ENCODE results near the gene OPA3. TPM values are rescaled to one million over a fixed set of nuclear protein-coding genes. Genes with fewer than 3 reads are reported as not detected.
"Not testable (repeated sequence)": the region's sequence is repeated elsewhere in the genome, so short reads cannot be mapped to it uniquely, and the experiment has no call there.

OPA3 gene
- total RNA-seq: 10 to 100 TPM; 20.7 to 27.6 (median 24.1) TPM
- 17.5 TPM for polyA plus RNA-seq
- long read RNA-seq, donor 1, full-length matches to known transcripts: 18 of 46 reads
- long read RNA-seq, donor 1, partial matches to known transcripts: 3 of 46 reads
- long read RNA-seq, donor 1, other reads (novel, unspliced or antisense): 25 of 46 reads
- long read RNA-seq, donor 2, partial matches to known transcripts: 0 of 4 reads
- long read RNA-seq, donor 2, other reads (novel, unspliced or antisense): 4 of 4 reads
- long read RNA-seq, donor 3, full-length matches to known transcripts: 67 of 99 reads
- long read RNA-seq, donor 3, partial matches to known transcripts: 0 of 99 reads
- long read RNA-seq, donor 3, other reads (novel, unspliced or antisense): 32 of 99 reads
- long read RNA-seq, donor 4, full-length matches to known transcripts: 5 of 6 reads
- long read RNA-seq, donor 4, partial matches to known transcripts: 0 of 6 reads
- long read RNA-seq, donor 4, other reads (novel, unspliced or antisense): 1 of 6 reads

GRCh38 chr19:45584332-45585157 is at the start of gene OPA3:
OPA3 (minus strand) TSS chr19:45584802; CDS start chr19:45584764, 38 bp downstream.
- intact Hi-C loops (cut with DNase I): loop anchor here in 1 of 4 donors (10.0 kb wide), 1 partner anchor 60 kb away; no protein-coding TSS in a partner anchor
- peak; percentile 100 for DNase-seq
- no peaks in the 10 kb centered on the region for H3K9me3 ChIP-seq (ENCODE audit: control insufficient read depth, low read length)
- ATAC-seq: peak; percentile 97 to 98
- no peaks in the 10 kb centered on the region for H3K27me3 ChIP-seq (ENCODE audit: control insufficient read depth, insufficient read depth)
- H3K4me1 ChIP-seq (ENCODE audit: control insufficient read depth, insufficient read depth, low read length): no peaks in the 10 kb centered on the region
- peak within 1 kb of the TSS; percentile 98 for H3K27ac ChIP-seq (ENCODE audit: low read length)
- under 1% methylated on average over 63 of the region's 63 CpGs for WGBS
- peak within 1 kb of the TSS; percentile 64 for H3K4me3 ChIP-seq (ENCODE audit: low read length)

DNA sequence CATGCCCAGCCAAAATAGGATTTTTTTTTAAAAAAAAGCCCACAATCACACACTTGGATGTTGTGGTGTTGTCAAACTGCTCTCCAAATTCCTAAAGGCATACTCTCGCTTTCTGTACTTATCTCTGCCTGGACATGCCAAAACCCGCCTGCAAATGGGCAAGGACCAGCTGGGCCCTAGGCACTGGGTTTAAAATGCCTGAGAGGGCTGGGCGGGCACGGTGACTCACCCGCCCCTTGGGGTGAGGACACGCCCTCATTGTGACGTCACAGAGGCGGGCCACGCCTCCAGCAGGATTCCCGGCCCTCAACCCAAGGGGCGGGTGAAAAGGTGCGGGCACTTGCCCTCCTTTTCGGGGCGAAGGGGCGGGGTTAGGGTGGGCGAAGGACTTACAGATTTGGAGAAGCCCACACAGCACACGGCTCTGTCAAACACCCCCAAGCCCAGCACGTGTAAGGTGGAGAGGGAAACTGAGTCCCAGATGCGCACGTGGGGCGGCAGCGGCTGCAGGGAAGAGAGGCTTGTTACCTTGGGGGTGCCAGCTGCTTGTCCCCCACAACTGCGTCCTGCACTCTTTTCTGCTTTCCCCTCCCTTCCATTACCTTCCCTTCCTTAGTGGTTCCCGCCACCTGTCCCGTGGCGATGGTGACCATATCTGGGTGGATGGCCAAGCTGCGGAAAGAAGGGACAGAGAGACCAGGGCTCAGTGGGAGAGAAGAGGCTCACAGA is 48.0 kb upstream of the OPA3 start:
- peak; percentile 90 to 95 for ATAC-seq
- no peak overlapping the region for H3K4me3 ChIP-seq (ENCODE audit: low read length)
- intact Hi-C loops (cut with DNase I): no loop called here

DNA sequence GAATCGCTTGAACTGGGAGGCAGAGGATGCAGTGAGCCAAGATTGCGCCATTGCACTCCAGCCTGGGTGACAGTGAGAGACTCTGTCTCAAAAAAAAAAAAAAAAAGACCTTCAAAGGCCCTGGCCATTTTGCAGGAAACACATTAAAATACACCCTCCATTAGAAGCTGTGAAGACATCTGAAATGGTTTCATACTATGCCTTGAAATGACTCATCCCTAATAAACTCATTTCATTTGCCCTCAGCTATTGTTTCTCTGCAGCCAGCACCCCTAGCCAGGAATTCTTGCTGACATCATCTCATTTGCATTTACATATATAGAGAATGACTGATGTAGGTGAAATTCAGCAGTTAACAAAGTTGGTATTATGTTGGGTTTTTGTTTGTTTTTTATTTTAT is 45.9 kb upstream of the OPA3 start:
- ATAC-seq (no peak), DNase-seq (no peak)
- H3K4me3 ChIP-seq (ENCODE audit: low read length): no peak overlapping the region
- no peaks in the 10 kb centered on the region for H3K4me1 ChIP-seq (ENCODE audit: control insufficient read depth, insufficient read depth, low read length)
- H3K9me3 ChIP-seq (ENCODE audit: control insufficient read depth, low read length): no peaks in the 10 kb centered on the region
- 95% methylated on average over 2 of the region's 2 CpGs for WGBS
- intact Hi-C loops (cut with DNase I): no loop called here
- no peaks in the 10 kb centered on the region for H3K27me3 ChIP-seq (ENCODE audit: control insufficient read depth, insufficient read depth)
- H3K27ac ChIP-seq (ENCODE audit: low read length): no peak overlapping the region

More for the DNA sequence above, 48.0 kb upstream of the OPA3 start:
- no peaks in the 10 kb centered on the region for H3K27me3 ChIP-seq (ENCODE audit: control insufficient read depth, insufficient read depth)
- H3K4me1 ChIP-seq (ENCODE audit: control insufficient read depth, insufficient read depth, low read length): no peaks in the 10 kb centered on the region
- peak; percentile 81 to 90 (median 84) for DNase-seq
- 46% methylated on average over 27 of the region's 27 CpGs for WGBS
- H3K27ac ChIP-seq (ENCODE audit: low read length): no peak overlapping the region
- H3K9me3 ChIP-seq (ENCODE audit: control insufficient read depth, low read length): no peaks in the 10 kb centered on the region

DNA sequence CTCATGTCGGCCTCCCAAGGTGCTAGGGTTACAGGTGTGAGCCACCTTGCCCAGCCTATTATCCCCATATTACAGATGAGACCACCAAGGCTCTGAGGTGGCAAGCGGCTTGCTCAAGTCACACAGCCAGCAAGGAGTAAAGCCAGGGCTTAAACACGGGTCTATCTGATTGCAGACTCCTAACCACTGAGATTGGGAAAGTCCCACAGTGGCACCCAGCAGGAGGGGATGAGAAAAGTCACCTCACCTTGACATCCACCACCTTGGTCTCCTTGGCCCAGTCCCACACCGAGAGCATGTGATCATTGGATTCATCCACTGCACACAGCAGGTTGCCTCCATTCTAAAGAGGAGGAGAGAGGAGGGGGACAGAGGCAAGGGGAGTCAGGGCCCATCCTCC is 45.1 kb upstream of the OPA3 start:
- no peak overlapping the region for H3K4me3 ChIP-seq (ENCODE audit: low read length)
- ATAC-seq: no peak
- WGBS: 89% methylated on average over 4 of the region's 4 CpGs
- no peaks in the 10 kb centered on the region for H3K9me3 ChIP-seq (ENCODE audit: control insufficient read depth, low read length)
- intact Hi-C loops (cut with DNase I): no loop called here
- no peaks in the 10 kb centered on the region for H3K27me3 ChIP-seq (ENCODE audit: control insufficient read depth, insufficient read depth)
- H3K27ac ChIP-seq (ENCODE audit: low read length): no peak overlapping the region
- no peaks in the 10 kb centered on the region for H3K4me1 ChIP-seq (ENCODE audit: control insufficient read depth, insufficient read depth, low read length)
- no peak for DNase-seq

GRCh38 chr19:45628219-45628618 is 43.6 kb upstream of the OPA3 start:
- intact Hi-C loops (cut with DNase I); DNase-seq; H3K27me3 ChIP-seq (ENCODE audit: control insufficient read depth, insufficient read depth); H3K4me1 ChIP-seq (ENCODE audit: control insufficient read depth, insufficient read depth, low read length); H3K9me3 ChIP-seq (ENCODE audit: control insufficient read depth, low read length); H3K4me3 ChIP-seq (ENCODE audit: low read length); ATAC-seq; H3K27ac ChIP-seq (ENCODE audit: low read length): not testable (repeated sequence)
- WGBS: 98% methylated on average over 7 of the region's 7 CpGs

DNA sequence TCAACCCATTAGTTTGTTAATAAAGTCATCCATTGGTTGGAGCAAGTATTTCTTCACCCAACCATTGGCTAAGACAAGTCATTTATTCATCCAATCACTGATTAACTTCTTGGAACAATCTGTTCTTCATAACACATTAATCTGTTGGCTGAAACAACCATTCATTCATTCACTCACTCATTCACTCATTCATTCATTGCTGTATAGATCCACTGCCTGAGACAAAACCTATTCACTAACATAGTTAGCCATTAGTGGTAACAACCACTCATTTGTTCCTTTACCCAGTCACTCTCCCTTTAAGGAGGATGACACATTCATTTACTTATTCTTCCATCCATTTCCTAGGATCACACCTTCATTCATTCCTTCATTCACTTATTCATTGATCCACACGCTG is 39.4 kb upstream of the OPA3 start:
- Histone ChIP-seq H3K27ac (ENCODE audit: low read length) (no peak overlapping the region), H3K9me3 (ENCODE audit: control insufficient read depth, low read length) (no peaks in the 10 kb centered on the region), H3K4me1 (ENCODE audit: control insufficient read depth, insufficient read depth, low read length) (no peaks in the 10 kb centered on the region), H3K4me3 (ENCODE audit: low read length) (no peak overlapping the region), H3K27me3 (ENCODE audit: control insufficient read depth, insufficient read depth) (no peaks in the 10 kb centered on the region)
- WGBS: 94% methylated on average over 1 of the region's 1 CpG
- ATAC-seq (no peak), DNase-seq (no peak)
- intact Hi-C loops (cut with DNase I): no loop called here

- intact Hi-C loops (cut with DNase I): no loop called here
- DNase-seq (no peak), ATAC-seq (no peak)
- no peaks in the 10 kb centered on the region for H3K9me3 ChIP-seq (ENCODE audit: control insufficient read depth, low read length)
- H3K4me3 ChIP-seq (ENCODE audit: low read length): no peak overlapping the region
- no peaks in the 10 kb centered on the region for H3K27me3 ChIP-seq (ENCODE audit: control insufficient read depth, insufficient read depth)
- 88% methylated on average over 6 of the region's 6 CpGs for WGBS
- no peak overlapping the region for H3K27ac ChIP-seq (ENCODE audit: low read length)
- no peaks in the 10 kb centered on the region for H3K4me1 ChIP-seq (ENCODE audit: control insufficient read depth, insufficient read depth, low read length)
These were observed 37.4 kb upstream of the OPA3 start for GRCh38 chr19:45621976-45622503.

- Histone ChIP-seq H3K4me1 (ENCODE audit: control insufficient read depth, insufficient read depth, low read length) (no peaks in the 10 kb centered on the region), H3K27me3 (ENCODE audit: control insufficient read depth, insufficient read depth) (no peaks in the 10 kb centered on the region), H3K9me3 (ENCODE audit: control insufficient read depth, low read length) (no peaks in the 10 kb centered on the region), H3K4me3 (ENCODE audit: low read length) (no peak overlapping the region), H3K27ac (ENCODE audit: low read length) (no peak overlapping the region)
- intact Hi-C loops (cut with DNase I): no loop called here
- DNase-seq (no peak), ATAC-seq (peak in 1 of 2 donors; percentile 31)
- WGBS: 91% methylated on average over 17 of the region's 17 CpGs
These were observed 36.8 kb upstream of the OPA3 start for GRCh38 chr19:45621389-45621788.

DNA sequence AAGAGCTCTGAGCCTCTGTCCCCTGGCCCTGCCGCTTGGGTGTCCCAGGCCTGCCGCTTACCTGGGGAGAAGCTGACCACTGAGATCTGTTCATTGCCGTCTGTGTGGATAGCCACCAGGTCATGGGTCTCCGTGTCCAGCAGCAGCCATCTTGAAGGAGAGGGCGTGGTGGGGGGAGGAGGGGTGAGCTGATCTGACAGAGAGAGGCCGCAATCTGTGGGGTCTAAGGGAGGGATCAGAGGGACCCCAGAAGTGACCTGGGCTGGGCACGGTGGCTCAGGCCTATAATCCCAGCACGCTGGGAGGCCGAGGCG is 32.1 kb upstream of the OPA3 start:
- ATAC-seq: no peak
- 85% methylated on average over 10 of the region's 10 CpGs for WGBS
- no peaks in the 10 kb centered on the region for H3K9me3 ChIP-seq (ENCODE audit: control insufficient read depth, low read length)
- H3K4me1 ChIP-seq (ENCODE audit: control insufficient read depth, insufficient read depth, low read length): no peaks in the 10 kb centered on the region
- no peaks in the 10 kb centered on the region for H3K27me3 ChIP-seq (ENCODE audit: control insufficient read depth, insufficient read depth)
- no peak overlapping the region for H3K4me3 ChIP-seq (ENCODE audit: low read length)
- no peak for DNase-seq
- intact Hi-C loops (cut with DNase I): no loop called here
- H3K27ac ChIP-seq (ENCODE audit: low read length): no peak overlapping the region

DNA sequence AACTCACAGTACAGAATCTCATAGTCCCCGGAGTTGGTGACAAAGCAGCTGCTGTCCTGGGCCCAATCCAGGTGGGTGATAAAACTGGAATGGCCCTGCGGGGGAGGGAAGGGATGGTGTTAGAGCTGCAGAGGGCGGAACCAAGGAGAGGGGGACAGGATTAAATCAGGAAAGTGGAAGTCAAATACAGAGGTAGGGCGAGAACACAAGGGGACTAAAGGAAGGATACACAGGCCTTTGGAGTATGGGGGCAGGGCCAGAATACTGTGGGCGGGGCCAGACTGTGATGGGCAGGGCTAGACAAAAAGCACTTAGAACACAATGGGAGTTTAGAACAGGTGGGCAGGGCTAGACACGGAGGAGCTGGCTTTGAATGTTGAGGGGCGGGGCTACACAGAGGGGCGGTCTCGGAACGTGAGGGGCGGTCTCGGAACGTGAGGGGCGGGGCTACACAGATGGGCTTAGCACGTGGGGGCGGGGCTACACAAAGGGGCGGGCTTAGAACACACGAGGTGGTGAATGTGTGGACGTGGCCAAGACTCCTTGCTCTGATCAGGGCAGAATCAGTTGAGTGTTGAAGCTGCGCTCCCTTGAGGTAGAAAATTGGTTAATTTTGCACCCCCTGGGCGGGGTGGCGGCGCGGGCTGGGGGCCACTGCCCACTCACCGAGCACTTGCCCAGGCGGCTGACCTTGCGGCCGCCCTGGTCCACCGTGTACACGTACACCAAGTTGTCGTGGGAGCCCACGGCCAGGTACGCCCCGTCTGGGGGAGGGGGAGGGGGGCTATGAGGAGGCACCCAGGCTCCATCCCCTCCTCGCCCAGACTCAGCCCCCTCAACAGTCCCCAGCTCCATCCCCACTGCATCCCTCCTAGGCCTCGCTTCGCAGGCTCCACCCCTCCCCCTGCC is 31.4 kb upstream of the OPA3 start:
- peak; percentile 90 to 93 (median 92) for DNase-seq
- H3K27me3 ChIP-seq (ENCODE audit: control insufficient read depth, insufficient read depth): no peaks in the 10 kb centered on the region
- intact Hi-C loops (cut with DNase I): no loop called here
- ATAC-seq: peak; percentile 95 to 96
- peak overlapping the region; percentile 27 for H3K4me3 ChIP-seq (ENCODE audit: low read length)
- 38% methylated on average over 37 of the region's 37 CpGs for WGBS
- no peaks in the 10 kb centered on the region for H3K4me1 ChIP-seq (ENCODE audit: control insufficient read depth, insufficient read depth, low read length)
- peak overlapping the region; percentile 67 for H3K27ac ChIP-seq (ENCODE audit: low read length)
- H3K9me3 ChIP-seq (ENCODE audit: control insufficient read depth, low read length): no peaks in the 10 kb centered on the region

Data from right cardiac atrium (tissue), 5 donors.